WTC11 (cell line): ENCODE measurements around the gene CYTH3. TPM values are rescaled to one million over a fixed set of nuclear protein-coding genes. Genes with fewer than 3 reads are reported as not detected.

Experiments used
- ATAC-seq: fragments of 200-7000 bp; cut with Tn5 transposase; 2 replicates; pipeline ENCODE4 v1.10.0; 2021; ENCODE audit warnings: mild to moderate bottlenecking, moderate library complexity
- CTCF ChIA-PET: fragments of 300-600 bp; sonication (Branson Sonifier 250); formaldehyde crosslinking; loops from one replicate; lab custom pipeline; 2021; ENCODE audit warnings: antibody characterized with exemption; lab: Charles Lee
- POLR2A ChIA-PET: fragments of 350-600 bp; sonication (Branson Sonifier 250); formaldehyde crosslinking; loops from one replicate; lab custom pipeline; 2021; ENCODE audit warnings: antibody characterized with exemption; lab: Charles Lee
- DNase-seq: peaks from one replicate; pipeline ENCODE4 v3.0.0; 2021; ENCODE audit warnings: low spot score
- H3K27ac Mint-ChIP-seq: 2 replicates; pipeline ENCODE4 v1.8.0; 2021; ENCODE audit warnings: mixed read lengths
- H3K27me3 Mint-ChIP-seq: 2 replicates; pipeline ENCODE4 v1.8.0; 2021; ENCODE audit warnings: low read depth, mild to moderate bottlenecking, moderate library complexity, mixed read lengths
- H3K36me3 Mint-ChIP-seq: 2 replicates; pipeline ENCODE4 v1.8.0; 2021; ENCODE audit warnings: mixed read lengths
- H3K4me1 Mint-ChIP-seq: 2 replicates; pipeline ENCODE4 v1.8.0; 2022; ENCODE audit warnings: mixed read lengths
- H3K4me3 Mint-ChIP-seq: 2 replicates; pipeline ENCODE4 v1.8.0; 2021; ENCODE audit warnings: mild to moderate bottlenecking, moderate library complexity, mixed read lengths
- H3K9me3 Mint-ChIP-seq: 2 replicates; pipeline ENCODE4 v1.8.0; 2021; ENCODE audit warnings: mixed read lengths
- ESRRA ChIP-seq: sonication (generic); formaldehyde crosslinking; IDR thresholded peaks from 2 replicates; pipeline ENCODE4 v1.8.1; 2022; ENCODE audit warnings: mild to moderate bottlenecking, missing genetic modification reagents, borderline replicate concordance
- MXD4 ChIP-seq: fragments of 250-450 bp; sonication (Bioruptor Pico); IDR thresholded peaks from 2 replicates; pipeline ENCODE4 v1.8.0; 2021; ENCODE audit warnings: mild to moderate bottlenecking, moderate library complexity, borderline replicate concordance
- TEAD1 ChIP-seq: sonication (generic); formaldehyde crosslinking; IDR thresholded peaks from 2 replicates; pipeline ENCODE4 v1.8.0; 2022; ENCODE audit warnings: mild to moderate bottlenecking, missing genetic modification reagents
- TEAD4 ChIP-seq: sonication (generic); formaldehyde crosslinking; IDR thresholded peaks from 2 replicates; pipeline ENCODE4 v1.8.0; 2022; ENCODE audit warnings: mild to moderate bottlenecking, missing genetic modification reagents
- ZNF232 ChIP-seq: sonication (generic); formaldehyde crosslinking; IDR thresholded peaks from 2 replicates; pipeline ENCODE4 v1.8.0; 2022; ENCODE audit warnings: mild to moderate bottlenecking, missing genetic modification reagents
- ZNF263 ChIP-seq: sonication (generic); formaldehyde crosslinking; IDR thresholded peaks from 2 replicates; pipeline ENCODE4 v1.8.1; 2022; ENCODE audit warnings: low read depth, mild to moderate bottlenecking, moderate library complexity, missing genetic modification reagents
- ZNF396 ChIP-seq: fragments of 250-450 bp; sonication (Bioruptor Pico); IDR thresholded peaks from 2 replicates; pipeline ENCODE4 v1.8.0; 2021; ENCODE audit warnings: mild to moderate bottlenecking, moderate library complexity, borderline replicate concordance
- total RNA-seq: library from RNA; stranded (reverse); gene quantifications from 3 replicates; pipeline ENCODE4 v1.2.3, GENCODE V29; 2021
- TF ChIP-seq, protein P1 (sequence below): fragments of 250-450 bp; sonication (Bioruptor Pico); IDR thresholded peaks from 2 replicates; pipeline ENCODE4 v1.9.0; 2021; ENCODE audit warnings: moderate library complexity, mild to moderate bottlenecking, inconsistent platforms, borderline replicate concordance
- TF ChIP-seq, protein P2 (sequence below): sonication (generic); formaldehyde crosslinking; IDR thresholded peaks from 2 replicates; pipeline ENCODE4 v1.8.1; 2023; ENCODE audit warnings: mild to moderate bottlenecking, moderate library complexity, missing genetic modification reagents
- TF ChIP-seq, protein P3 (sequence below): sonication (generic); formaldehyde crosslinking; IDR thresholded peaks from 2 replicates; pipeline ENCODE4 v1.8.0; 2022; ENCODE audit warnings: mild to moderate bottlenecking, missing genetic modification reagents
- TF ChIP-seq, protein P4 (sequence below): fragments of 250-450 bp; sonication (Bioruptor Pico); IDR thresholded peaks from 2 replicates; pipeline ENCODE4 v1.8.0; 2021; ENCODE audit warnings: mild to moderate bottlenecking
- TF ChIP-seq, protein P5 (sequence below): fragments of 250-450 bp; sonication (Bioruptor Pico); IDR thresholded peaks from 2 replicates; pipeline ENCODE4 v2.1.2; 2022; ENCODE audit warnings: mild to moderate bottlenecking, moderate library complexity
- TF ChIP-seq, protein P6 (sequence below): sonication (generic); formaldehyde crosslinking; IDR thresholded peaks from 2 replicates; pipeline ENCODE4 v1.8.0; 2022; ENCODE audit warnings: mild to moderate bottlenecking, missing genetic modification reagents
- TF ChIP-seq, protein P7 (sequence below): sonication (generic); formaldehyde crosslinking; IDR thresholded peaks from 2 replicates; pipeline ENCODE4 v1.8.0; 2023; ENCODE audit warnings: mild to moderate bottlenecking, missing genetic modification reagents

CYTH3 gene
- total RNA-seq, 1 experiment from 2014 or later = 13.2 TPM

DNA sequence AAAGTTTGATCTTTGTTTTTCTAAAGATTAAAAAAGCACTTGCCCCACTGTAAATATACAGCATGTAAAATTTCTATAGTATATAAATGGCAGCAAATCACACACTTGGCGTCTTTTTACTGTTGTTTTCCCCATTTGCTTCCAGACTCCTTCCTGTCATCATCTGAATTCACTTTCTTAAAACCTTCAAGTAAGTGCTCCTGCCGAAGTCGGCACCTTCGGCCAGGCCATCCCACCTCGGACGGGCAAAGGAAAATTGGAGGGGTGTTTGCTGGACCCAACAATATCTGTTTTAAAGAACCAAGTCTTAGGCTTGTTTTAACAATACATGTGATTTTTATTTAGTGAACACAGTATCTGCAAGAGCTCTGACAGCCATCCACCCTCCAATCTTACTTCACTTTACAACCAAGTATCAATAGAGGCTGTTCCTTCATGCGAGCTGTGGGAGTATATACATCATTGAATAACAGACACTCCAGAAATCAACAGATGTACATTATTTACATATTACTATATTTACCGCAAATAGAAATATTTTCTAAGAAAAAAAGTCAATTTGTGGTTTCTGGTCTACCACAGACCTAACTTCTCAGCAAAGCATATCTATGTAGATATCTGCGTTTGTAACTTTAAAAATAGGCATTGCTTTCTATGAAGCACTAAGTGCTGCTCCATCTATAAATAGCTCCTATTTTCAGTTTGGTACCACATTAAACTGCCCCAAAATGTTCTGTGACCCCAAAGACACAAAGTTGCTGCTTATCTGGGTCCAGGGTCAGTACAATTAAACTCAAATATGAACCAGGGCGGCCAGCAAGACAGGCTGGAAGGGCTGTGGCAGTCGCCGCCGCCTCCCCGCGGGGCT is 110.7 kb downstream of the CYTH3 start:
- Mint-ChIP-seq H3K36me3 (peaks cover 25% of the 10 kb centered on the region), H3K27me3 (no peaks in the 10 kb centered on the region), H3K4me1 (peaks cover 16% of the 10 kb centered on the region), H3K27ac (no peak overlapping the region), H3K9me3 (no peaks in the 10 kb centered on the region), H3K4me3 (no peak overlapping the region)
- CTCF ChIA-PET = interaction anchor here (1.7 kb wide), 1 partner anchor 177 kb away, joined by 3 read pairs; no protein-coding TSS in a partner anchor
- DNase-seq (no peak), ATAC-seq (no peak)
- POLR2A ChIA-PET = no interaction called here
- TF ChIP-seq ZNF396 (CRISPR knock-in tag) (no peak), ESRRA (CRISPR knock-in tag) (no peak), TEAD4 (CRISPR knock-in tag) (no peak), TEAD1 (CRISPR knock-in tag) (no peak)
- TF ChIP-seq, protein P1, sequence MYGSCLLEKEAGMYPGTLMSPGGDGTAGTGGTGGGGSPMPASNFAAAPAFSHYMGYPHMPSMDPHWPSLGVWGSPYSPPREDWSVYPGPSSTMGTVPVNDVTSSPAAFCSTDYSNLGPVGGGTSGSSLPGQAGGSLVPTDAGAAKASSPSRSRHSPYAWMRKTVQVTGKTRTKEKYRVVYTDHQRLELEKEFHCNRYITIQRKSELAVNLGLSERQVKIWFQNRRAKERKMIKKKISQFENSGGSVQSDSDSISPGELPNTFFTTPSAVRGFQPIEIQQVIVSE = no peak
- TF ChIP-seq, protein P2, sequence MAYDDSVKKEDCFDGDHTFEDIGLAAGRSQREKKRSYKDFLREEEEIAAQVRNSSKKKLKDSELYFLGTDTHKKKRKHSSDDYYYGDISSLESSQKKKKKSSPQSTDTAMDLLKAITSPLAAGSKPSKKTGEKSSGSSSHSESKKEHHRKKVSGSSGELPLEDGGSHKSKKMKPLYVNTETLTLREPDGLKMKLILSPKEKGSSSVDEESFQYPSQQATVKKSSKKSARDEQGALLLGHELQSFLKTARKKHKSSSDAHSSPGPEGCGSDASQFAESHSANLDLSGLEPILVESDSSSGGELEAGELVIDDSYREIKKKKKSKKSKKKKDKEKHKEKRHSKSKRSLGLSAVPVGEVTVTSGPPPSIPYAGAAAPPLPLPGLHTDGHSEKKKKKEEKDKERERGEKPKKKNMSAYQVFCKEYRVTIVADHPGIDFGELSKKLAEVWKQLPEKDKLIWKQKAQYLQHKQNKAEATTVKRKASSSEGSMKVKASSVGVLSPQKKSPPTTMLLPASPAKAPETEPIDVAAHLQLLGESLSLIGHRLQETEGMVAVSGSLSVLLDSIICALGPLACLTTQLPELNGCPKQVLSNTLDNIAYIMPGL (CRISPR knock-in tag) = no peak
- TF ChIP-seq, protein P3, sequence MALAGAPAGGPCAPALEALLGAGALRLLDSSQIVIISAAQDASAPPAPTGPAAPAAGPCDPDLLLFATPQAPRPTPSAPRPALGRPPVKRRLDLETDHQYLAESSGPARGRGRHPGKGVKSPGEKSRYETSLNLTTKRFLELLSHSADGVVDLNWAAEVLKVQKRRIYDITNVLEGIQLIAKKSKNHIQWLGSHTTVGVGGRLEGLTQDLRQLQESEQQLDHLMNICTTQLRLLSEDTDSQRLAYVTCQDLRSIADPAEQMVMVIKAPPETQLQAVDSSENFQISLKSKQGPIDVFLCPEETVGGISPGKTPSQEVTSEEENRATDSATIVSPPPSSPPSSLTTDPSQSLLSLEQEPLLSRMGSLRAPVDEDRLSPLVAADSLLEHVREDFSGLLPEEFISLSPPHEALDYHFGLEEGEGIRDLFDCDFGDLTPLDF = no peak

DNA sequence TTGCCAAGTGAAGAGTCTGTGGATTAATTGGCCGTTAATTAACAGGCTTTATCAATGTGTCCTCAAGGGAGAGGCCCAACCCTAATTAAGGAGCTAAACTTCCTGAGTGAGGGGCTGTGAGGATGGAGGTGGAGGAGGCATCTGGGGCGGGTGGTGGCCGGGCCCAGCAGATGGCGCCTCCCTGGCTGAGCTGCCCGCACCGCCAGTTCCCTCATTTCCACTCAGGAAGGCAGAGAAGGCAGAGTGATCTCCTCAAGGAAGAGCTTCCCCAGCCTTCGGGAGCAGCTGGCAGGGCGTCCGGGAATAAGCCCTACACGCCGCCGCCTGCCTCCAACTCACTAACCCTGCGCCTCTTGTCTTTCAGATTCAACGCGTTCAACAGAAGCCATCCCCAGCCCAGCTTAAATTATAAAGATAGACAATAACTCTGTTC is 112.2 kb downstream of the CYTH3 start:
- POLR2A ChIA-PET = interaction anchor here (0.6 kb wide), 1 partner anchor 56 kb away, joined by 4 read pairs; no protein-coding TSS in a partner anchor
- peak overlapping the region; percentile 65 for H3K27ac Mint-ChIP-seq
- TF ChIP-seq, protein P4, sequence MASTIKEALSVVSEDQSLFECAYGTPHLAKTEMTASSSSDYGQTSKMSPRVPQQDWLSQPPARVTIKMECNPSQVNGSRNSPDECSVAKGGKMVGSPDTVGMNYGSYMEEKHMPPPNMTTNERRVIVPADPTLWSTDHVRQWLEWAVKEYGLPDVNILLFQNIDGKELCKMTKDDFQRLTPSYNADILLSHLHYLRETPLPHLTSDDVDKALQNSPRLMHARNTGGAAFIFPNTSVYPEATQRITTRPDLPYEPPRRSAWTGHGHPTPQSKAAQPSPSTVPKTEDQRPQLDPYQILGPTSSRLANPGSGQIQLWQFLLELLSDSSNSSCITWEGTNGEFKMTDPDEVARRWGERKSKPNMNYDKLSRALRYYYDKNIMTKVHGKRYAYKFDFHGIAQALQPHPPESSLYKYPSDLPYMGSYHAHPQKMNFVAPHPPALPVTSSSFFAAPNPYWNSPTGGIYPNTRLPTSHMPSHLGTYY (CRISPR knock-in tag) = no peak
- TF ChIP-seq MXD4 (CRISPR knock-in tag) = no peak
- TF ChIP-seq, protein P5, sequence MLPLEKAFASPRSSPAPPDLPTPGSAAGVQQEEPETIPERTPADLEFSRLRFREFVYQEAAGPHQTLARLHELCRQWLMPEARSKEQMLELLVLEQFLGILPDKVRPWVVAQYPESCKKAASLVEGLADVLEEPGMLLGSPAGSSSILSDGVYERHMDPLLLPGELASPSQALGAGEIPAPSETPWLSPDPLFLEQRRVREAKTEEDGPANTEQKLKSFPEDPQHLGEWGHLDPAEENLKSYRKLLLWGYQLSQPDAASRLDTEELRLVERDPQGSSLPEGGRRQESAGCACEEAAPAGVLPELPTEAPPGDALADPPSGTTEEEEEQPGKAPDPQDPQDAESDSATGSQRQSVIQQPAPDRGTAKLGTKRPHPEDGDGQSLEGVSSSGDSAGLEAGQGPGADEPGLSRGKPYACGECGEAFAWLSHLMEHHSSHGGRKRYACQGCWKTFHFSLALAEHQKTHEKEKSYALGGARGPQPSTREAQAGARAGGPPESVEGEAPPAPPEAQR = no peak
- TF ChIP-seq, protein P6, sequence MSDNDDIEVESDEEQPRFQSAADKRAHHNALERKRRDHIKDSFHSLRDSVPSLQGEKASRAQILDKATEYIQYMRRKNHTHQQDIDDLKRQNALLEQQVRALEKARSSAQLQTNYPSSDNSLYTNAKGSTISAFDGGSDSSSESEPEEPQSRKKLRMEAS (CRISPR knock-in tag) = 0 out of 2 replicates have a peak, but pooled peaks have one; percentile 25
- DNase-seq (peak; percentile 67), ATAC-seq (peak; percentile 80)
- peaks cover 38% of the 10 kb centered on the region for H3K36me3 Mint-ChIP-seq
- CTCF ChIA-PET = interaction anchor here (0.6 to 2.0 kb wide), 37 partner anchors 9 to 304 kb away, joined by 3 to 53 read pairs (median 4); partner anchors contain the start of gene DAGLB
- no peaks in the 10 kb centered on the region for H3K27me3 Mint-ChIP-seq
- H3K9me3 Mint-ChIP-seq = no peaks in the 10 kb centered on the region
- peaks cover 12% of the 10 kb centered on the region for H3K4me1 Mint-ChIP-seq
- H3K4me3 Mint-ChIP-seq = no peak overlapping the region

DNA sequence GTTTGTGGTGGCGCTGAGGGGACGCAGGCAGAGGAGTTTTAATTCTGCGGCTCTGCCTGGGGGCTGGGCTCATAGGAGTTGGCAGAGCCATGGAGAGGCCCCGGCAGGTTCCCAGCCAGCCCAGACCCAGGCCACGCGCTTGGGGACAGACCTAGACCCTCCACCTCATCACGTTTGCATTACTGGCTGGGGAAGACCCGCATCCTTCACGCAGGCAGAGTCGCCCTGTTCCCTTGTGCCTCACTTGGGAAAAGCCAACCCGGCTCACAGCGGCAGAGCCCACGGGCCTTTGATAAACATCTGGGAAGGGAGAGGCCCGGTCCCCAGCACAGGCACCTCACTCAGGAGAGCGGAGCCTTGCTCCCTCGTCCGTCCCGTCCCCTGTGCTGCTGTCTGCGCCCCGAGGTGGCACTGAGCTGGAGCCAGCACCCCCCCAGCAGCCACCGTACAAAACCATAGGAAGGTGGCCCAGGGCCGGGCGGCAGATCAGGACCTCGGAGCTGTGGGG is 112.8 kb downstream of the CYTH3 start:
- peaks cover 8% of the 10 kb centered on the region; the same call in 1 of the 2 replicates for H3K4me1 Mint-ChIP-seq
- POLR2A ChIA-PET = no interaction called here
- H3K27ac Mint-ChIP-seq = peak overlapping the region; percentile 86; the same call in 1 of the 2 replicates
- TF ChIP-seq ZNF263 (CRISPR knock-in tag) (no peak), ZNF232 (CRISPR knock-in tag) (no peak), MXD4 (CRISPR knock-in tag) (no peak)
- TF ChIP-seq, protein P7, sequence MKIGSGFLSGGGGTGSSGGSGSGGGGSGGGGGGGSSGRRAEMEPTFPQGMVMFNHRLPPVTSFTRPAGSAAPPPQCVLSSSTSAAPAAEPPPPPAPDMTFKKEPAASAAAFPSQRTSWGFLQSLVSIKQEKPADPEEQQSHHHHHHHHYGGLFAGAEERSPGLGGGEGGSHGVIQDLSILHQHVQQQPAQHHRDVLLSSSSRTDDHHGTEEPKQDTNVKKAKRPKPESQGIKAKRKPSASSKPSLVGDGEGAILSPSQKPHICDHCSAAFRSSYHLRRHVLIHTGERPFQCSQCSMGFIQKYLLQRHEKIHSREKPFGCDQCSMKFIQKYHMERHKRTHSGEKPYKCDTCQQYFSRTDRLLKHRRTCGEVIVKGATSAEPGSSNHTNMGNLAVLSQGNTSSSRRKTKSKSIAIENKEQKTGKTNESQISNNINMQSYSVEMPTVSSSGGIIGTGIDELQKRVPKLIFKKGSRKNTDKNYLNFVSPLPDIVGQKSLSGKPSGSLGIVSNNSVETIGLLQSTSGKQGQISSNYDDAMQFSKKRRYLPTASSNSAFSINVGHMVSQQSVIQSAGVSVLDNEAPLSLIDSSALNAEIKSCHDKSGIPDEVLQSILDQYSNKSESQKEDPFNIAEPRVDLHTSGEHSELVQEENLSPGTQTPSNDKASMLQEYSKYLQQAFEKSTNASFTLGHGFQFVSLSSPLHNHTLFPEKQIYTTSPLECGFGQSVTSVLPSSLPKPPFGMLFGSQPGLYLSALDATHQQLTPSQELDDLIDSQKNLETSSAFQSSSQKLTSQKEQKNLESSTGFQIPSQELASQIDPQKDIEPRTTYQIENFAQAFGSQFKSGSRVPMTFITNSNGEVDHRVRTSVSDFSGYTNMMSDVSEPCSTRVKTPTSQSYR (CRISPR knock-in tag) = no peak
- TF ChIP-seq, protein P3 = no peak
- TF ChIP-seq, protein P2 (CRISPR knock-in tag) = no peak

More for the DNA sequence above, 112.8 kb downstream of the CYTH3 start:
- Mint-ChIP-seq H3K27me3 (no peaks in the 10 kb centered on the region), H3K36me3 (peaks cover 42% of the 10 kb centered on the region), H3K9me3 (no peaks in the 10 kb centered on the region), H3K4me3 (no peak overlapping the region)
- CTCF ChIA-PET = interaction anchor here (0.5 to 2.0 kb wide), 36 partner anchors 9 to 303 kb away, joined by 3 to 53 read pairs (median 4); partner anchors contain the start of gene DAGLB
- no peak; the same call in 1 of the 2 replicates for ATAC-seq
- DNase-seq = no peak
